ENCODE results near the gene TXNRD1. TPM values are rescaled to one million over a fixed set of nuclear protein-coding genes. Genes with fewer than 3 reads are reported as not detected.

TXNRD1 gene
- polyA plus RNA-seq, 4 donors: 29.3 to 64.2 (median 49.2) TPM

- DNase-seq (no peak), FAIRE-seq (no peak)
- H3K27ac ChIP-seq (ENCODE audit: low read depth in 1 of 3, low read length in 2 of 3): no peak overlapping the region
- WGBS, 3 donors: 92 to 95% (median 94%) methylated on average over 12 of the region's 12 CpGs
- no peaks in the 10 kb centered on the region for H3K4me1 ChIP-seq (ENCODE audit: control insufficient read depth in 3 of 3, insufficient read depth in 2 of 3, low read depth in 1 of 3, low read length in 2 of 3)
- H3K4me3 ChIP-seq (ENCODE audit: low read depth in 1 of 3, low read length in 3 of 3): no peak overlapping the region
- H3K27me3 ChIP-seq (ENCODE audit: control insufficient read depth in 3 of 3, insufficient read depth in 3 of 3, low read length in 3 of 3): no peaks in the 10 kb centered on the region
- no peaks in the 10 kb centered on the region for H3K9me3 ChIP-seq (ENCODE audit: control insufficient read depth in 2 of 2, insufficient read depth in 1 of 2, low read depth in 1 of 2, low read length in 1 of 2)
- H3K36me3 ChIP-seq (ENCODE audit: control insufficient read depth in 3 of 3, insufficient read depth in 2 of 3, low read depth in 1 of 3, low read length in 3 of 3): peaks cover 12 to 37% (median 17%) of the 10 kb centered on the region in 3 donors
These were observed 127.2 kb downstream of the TXNRD1 start for GRCh38 chr12:104342635-104343249.

GRCh38 chr12:104344682-104345081, 129.1 kb downstream of the TXNRD1 start:
- DNase-seq: no peak
- no peak overlapping the region for H3K27ac ChIP-seq (ENCODE audit: low read depth in 1 of 3, low read length in 2 of 3)
- WGBS, 3 donors: 89 to 97% (median 92%) methylated on average over 2 of the region's 2 CpGs
- no peaks in the 10 kb centered on the region for H3K9me3 ChIP-seq (ENCODE audit: control insufficient read depth in 2 of 2, insufficient read depth in 1 of 2, low read depth in 1 of 2, low read length in 1 of 2)
- no peaks in the 10 kb centered on the region for H3K27me3 ChIP-seq (ENCODE audit: control insufficient read depth in 3 of 3, insufficient read depth in 3 of 3, low read length in 3 of 3)
- H3K36me3 ChIP-seq (ENCODE audit: control insufficient read depth in 3 of 3, insufficient read depth in 2 of 3, low read depth in 1 of 3, low read length in 3 of 3): peaks cover 18 to 34% (median 26%) of the 10 kb centered on the region in 3 donors
- no peak for FAIRE-seq
- no peak overlapping the region for H3K4me3 ChIP-seq (ENCODE audit: low read depth in 1 of 3, low read length in 3 of 3)
- H3K4me1 ChIP-seq (ENCODE audit: control insufficient read depth in 3 of 3, insufficient read depth in 2 of 3, low read depth in 1 of 3, low read length in 2 of 3): no peaks in the 10 kb centered on the region

- Histone ChIP-seq H3K27ac (ENCODE audit: low read depth in 1 of 3, low read length in 2 of 3) (no peak overlapping the region), H3K27me3 (ENCODE audit: control insufficient read depth in 3 of 3, insufficient read depth in 3 of 3, low read length in 3 of 3) (no peaks in the 10 kb centered on the region), H3K4me1 (ENCODE audit: control insufficient read depth in 3 of 3, insufficient read depth in 2 of 3, low read depth in 1 of 3, low read length in 2 of 3) (no peaks in the 10 kb centered on the region), H3K4me3 (ENCODE audit: low read depth in 1 of 3, low read length in 3 of 3) (no peak overlapping the region), H3K36me3 (ENCODE audit: control insufficient read depth in 3 of 3, insufficient read depth in 2 of 3, low read depth in 1 of 3, low read length in 3 of 3) (peaks cover 18 to 35% (median 26%) of the 10 kb centered on the region in 3 donors), H3K9me3 (ENCODE audit: control insufficient read depth in 2 of 2, insufficient read depth in 1 of 2, low read depth in 1 of 2, low read length in 1 of 2) (no peaks in the 10 kb centered on the region)
- WGBS, 3 donors: 94 to 97% (median 95%) methylated on average over 7 of the region's 7 CpGs
- FAIRE-seq (no peak), DNase-seq (no peak)
These were observed 129.9 kb downstream of the TXNRD1 start for GRCh38 chr12:104345234-104346066.

GRCh38 chr12:104347374-104348075, 131.9 kb downstream of the TXNRD1 start:
- WGBS, 3 donors: 84 to 87% (median 87%) methylated on average over 5 of the region's 5 CpGs
- Histone ChIP-seq H3K4me3 (ENCODE audit: low read depth in 1 of 3, low read length in 3 of 3) (no peak overlapping the region), H3K27me3 (ENCODE audit: control insufficient read depth in 3 of 3, insufficient read depth in 3 of 3, low read length in 3 of 3) (no peaks in the 10 kb centered on the region), H3K27ac (ENCODE audit: low read depth in 1 of 3, low read length in 2 of 3) (no peak overlapping the region), H3K36me3 (ENCODE audit: control insufficient read depth in 3 of 3, insufficient read depth in 2 of 3, low read depth in 1 of 3, low read length in 3 of 3) (peaks cover 9 to 30% (median 18%) of the 10 kb centered on the region in 3 donors), H3K4me1 (ENCODE audit: control insufficient read depth in 3 of 3, insufficient read depth in 2 of 3, low read depth in 1 of 3, low read length in 2 of 3) (no peaks in the 10 kb centered on the region), H3K9me3 (ENCODE audit: control insufficient read depth in 2 of 2, insufficient read depth in 1 of 2, low read depth in 1 of 2, low read length in 1 of 2) (no peaks in the 10 kb centered on the region)
- DNase-seq: no peak
- FAIRE-seq: no peak

- 95 to 97% (median 97%) methylated on average over 11 of the region's 11 CpGs for WGBS, 3 donors
- Histone ChIP-seq H3K4me1 (ENCODE audit: control insufficient read depth in 3 of 3, insufficient read depth in 2 of 3, low read depth in 1 of 3, low read length in 2 of 3) (no peaks in the 10 kb centered on the region), H3K36me3 (ENCODE audit: control insufficient read depth in 3 of 3, insufficient read depth in 2 of 3, low read depth in 1 of 3, low read length in 3 of 3) (peaks cover 6 to 21% (median 15%) of the 10 kb centered on the region in 3 donors), H3K9me3 (ENCODE audit: control insufficient read depth in 2 of 2, insufficient read depth in 1 of 2, low read depth in 1 of 2, low read length in 1 of 2) (no peaks in the 10 kb centered on the region), H3K27me3 (ENCODE audit: control insufficient read depth in 3 of 3, insufficient read depth in 3 of 3, low read length in 3 of 3) (no peaks in the 10 kb centered on the region), H3K4me3 (ENCODE audit: low read depth in 1 of 3, low read length in 3 of 3) (no peak overlapping the region), H3K27ac (ENCODE audit: low read depth in 1 of 3, low read length in 2 of 3) (no peak overlapping the region)
- FAIRE-seq: no peak
- DNase-seq: no peak
These were observed 132.9 kb downstream of the TXNRD1 start for GRCh38 chr12:104348283-104348993.

- no peak for DNase-seq
- Histone ChIP-seq H3K4me1 (ENCODE audit: control insufficient read depth in 3 of 3, insufficient read depth in 2 of 3, low read depth in 1 of 3, low read length in 2 of 3) (no peaks in the 10 kb centered on the region), H3K36me3 (ENCODE audit: control insufficient read depth in 3 of 3, insufficient read depth in 2 of 3, low read depth in 1 of 3, low read length in 3 of 3) (peaks cover 9 to 22% (median 15%) of the 10 kb centered on the region in 3 donors), H3K27ac (ENCODE audit: low read depth in 1 of 3, low read length in 2 of 3) (no peak overlapping the region), H3K27me3 (ENCODE audit: control insufficient read depth in 3 of 3, insufficient read depth in 3 of 3, low read length in 3 of 3) (no peaks in the 10 kb centered on the region), H3K4me3 (ENCODE audit: low read depth in 1 of 3, low read length in 3 of 3) (no peak overlapping the region), H3K9me3 (ENCODE audit: control insufficient read depth in 2 of 2, insufficient read depth in 1 of 2, low read depth in 1 of 2, low read length in 1 of 2) (no peaks in the 10 kb centered on the region)
- FAIRE-seq: no peak
- 92 to 97% (median 97%) methylated on average over 2 of the region's 2 CpGs for WGBS, 3 donors
These were observed 133.5 kb downstream of the TXNRD1 start for GRCh38 chr12:104348994-104349494.

GRCh38 chr12:104350211-104351056, 134.9 kb downstream of the TXNRD1 start:
- peaks cover 9 to 22% (median 15%) of the 10 kb centered on the region in 3 donors for H3K36me3 ChIP-seq (ENCODE audit: control insufficient read depth in 3 of 3, insufficient read depth in 2 of 3, low read depth in 1 of 3, low read length in 3 of 3)
- H3K27ac ChIP-seq (ENCODE audit: low read depth in 1 of 3, low read length in 2 of 3): no peak overlapping the region
- H3K9me3 ChIP-seq (ENCODE audit: control insufficient read depth in 2 of 2, insufficient read depth in 1 of 2, low read depth in 1 of 2, low read length in 1 of 2): no peaks in the 10 kb centered on the region
- 89 to 92% (median 89%) methylated on average over 8 of the region's 8 CpGs for WGBS, 3 donors
- H3K27me3 ChIP-seq (ENCODE audit: control insufficient read depth in 3 of 3, insufficient read depth in 3 of 3, low read length in 3 of 3): no peaks in the 10 kb centered on the region
- H3K4me3 ChIP-seq (ENCODE audit: low read depth in 1 of 3, low read length in 3 of 3): no peak overlapping the region
- no peak for FAIRE-seq
- no peaks in the 10 kb centered on the region for H3K4me1 ChIP-seq (ENCODE audit: control insufficient read depth in 3 of 3, insufficient read depth in 2 of 3, low read depth in 1 of 3, low read length in 2 of 3)
- no peak for DNase-seq
